ENCODE results near the gene RAD51AP1.

- TF ChIP-seq BHLHE40 (IDR thresholded peaks at IDR 0.05; ENCODE audit: borderline replicate concordance): no peak
- no peak for TF ChIP-seq FOXM1 (IDR thresholded peaks at IDR 0.05; ENCODE audit: borderline replicate concordance)
- TF ChIP-seq HDGF (IDR thresholded peaks at IDR 0.05; ENCODE audit: borderline replicate concordance): no peak
- no peak for TF ChIP-seq FOXK2 (IDR thresholded peaks at IDR 0.05)
- TF ChIP-seq ELF4 (IDR thresholded peaks at IDR 0.05): no peak
- no peak for TF ChIP-seq FOXA1 (IDR thresholded peaks at IDR 0.05)
- no peak for TF ChIP-seq PKNOX1 (IDR thresholded peaks at IDR 0.05)
- TF ChIP-seq SUZ12 (IDR thresholded peaks at IDR 0.05): no peak
- TF ChIP-seq ARNT (IDR thresholded peaks at IDR 0.05): no peak
- TF ChIP-seq LEF1 (IDR thresholded peaks at IDR 0.05; ENCODE audit: borderline replicate concordance): no peak
- TF ChIP-seq CTBP1 (IDR thresholded peaks at IDR 0.05; ENCODE audit: borderline replicate concordance): no peak
- TF ChIP-seq ZNF384 (IDR thresholded peaks at IDR 0.05): no peak
Observed at GRCh38 chr12:4588916-4589315, 50.2 kb downstream of the RAD51AP1 start.
